GM19043 (cell line): ENCODE measurements around the gene LBHD2.

Experiments
- ATAC-seq: cut with Tn5 transposase; IDR thresholded peaks from one replicate; pipeline ENCODE4 v1.9.1; 2021; ENCODE audit warnings: low read depth; ENCODE audit not compliant: unreplicated experiment

Gene LBHD2

GRCh38 chr14:103067231-103067954 is 16.6 kb upstream of the LBHD2 start:
- ATAC-seq = no peak

- ATAC-seq = no peak
Measured at GRCh38 chr14:103068351-103069073, 15.5 kb upstream of the LBHD2 start.

GRCh38 chr14:103070263-103070885 is 13.6 kb upstream of the LBHD2 start:
- ATAC-seq = no peak

DNA sequence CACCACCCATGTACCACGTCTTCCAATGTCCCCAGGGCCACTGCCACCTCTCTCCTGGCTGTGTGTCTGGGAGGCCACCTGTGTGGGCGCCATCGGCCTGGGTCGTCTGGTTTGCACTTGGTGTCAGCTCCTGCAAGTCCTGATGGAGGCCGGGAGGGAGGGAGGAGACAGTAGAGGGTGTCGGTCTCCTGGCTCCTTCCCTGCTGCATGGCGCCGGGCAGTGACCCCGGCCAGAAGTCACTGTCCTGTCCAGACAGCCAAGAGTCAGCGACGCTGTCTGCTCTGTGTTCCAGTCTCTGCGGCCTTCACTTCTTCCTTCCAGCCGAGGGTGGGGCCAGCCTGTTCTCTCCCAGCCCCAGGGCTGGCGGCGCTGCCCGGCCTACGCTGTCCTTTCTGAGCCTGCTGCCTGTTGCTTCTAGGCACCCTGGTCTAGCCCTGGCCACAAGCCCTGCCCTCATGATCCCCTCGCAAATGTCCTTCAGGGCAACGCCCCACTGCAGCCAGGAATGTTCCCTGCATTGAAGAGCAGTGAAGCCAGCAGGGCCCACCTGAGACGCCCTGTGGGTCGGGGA is 13.0 kb upstream of the LBHD2 start:
- no peak for ATAC-seq

- ATAC-seq = no peak
Measured at GRCh38 chr14:103071544-103072251, 12.3 kb upstream of the LBHD2 start.

- no peak for ATAC-seq
Measured at GRCh38 chr14:103072595-103073366, 11.2 kb upstream of the LBHD2 start.

DNA sequence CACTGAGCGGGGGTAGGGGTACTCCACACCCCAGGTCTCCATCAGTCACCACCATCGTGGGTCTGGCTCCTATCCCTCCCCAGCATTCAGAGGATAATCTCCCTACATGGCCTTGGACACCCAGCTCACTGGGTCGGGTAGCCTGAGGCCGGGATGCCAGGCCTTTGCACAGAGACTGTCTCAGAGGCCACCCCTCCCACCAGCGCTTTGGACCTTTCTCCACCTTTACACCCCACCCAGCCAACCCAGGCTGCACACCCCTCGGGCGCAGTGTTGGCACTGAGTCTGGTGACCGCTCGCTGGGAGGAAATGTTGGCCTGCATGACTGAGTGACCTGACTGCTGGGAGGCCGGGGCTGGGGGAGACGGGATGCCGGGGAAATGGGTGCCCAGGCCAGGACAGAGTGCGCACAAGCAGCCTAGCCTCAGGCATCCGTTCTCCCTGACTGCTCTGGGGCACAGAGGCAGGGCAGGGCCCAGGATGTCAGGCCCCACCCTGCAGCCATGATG is 10.6 kb upstream of the LBHD2 start:
- ATAC-seq = no peak

- ATAC-seq = no peak
Measured at GRCh38 chr14:103073876-103074728, 9.9 kb upstream of the LBHD2 start.

DNA sequence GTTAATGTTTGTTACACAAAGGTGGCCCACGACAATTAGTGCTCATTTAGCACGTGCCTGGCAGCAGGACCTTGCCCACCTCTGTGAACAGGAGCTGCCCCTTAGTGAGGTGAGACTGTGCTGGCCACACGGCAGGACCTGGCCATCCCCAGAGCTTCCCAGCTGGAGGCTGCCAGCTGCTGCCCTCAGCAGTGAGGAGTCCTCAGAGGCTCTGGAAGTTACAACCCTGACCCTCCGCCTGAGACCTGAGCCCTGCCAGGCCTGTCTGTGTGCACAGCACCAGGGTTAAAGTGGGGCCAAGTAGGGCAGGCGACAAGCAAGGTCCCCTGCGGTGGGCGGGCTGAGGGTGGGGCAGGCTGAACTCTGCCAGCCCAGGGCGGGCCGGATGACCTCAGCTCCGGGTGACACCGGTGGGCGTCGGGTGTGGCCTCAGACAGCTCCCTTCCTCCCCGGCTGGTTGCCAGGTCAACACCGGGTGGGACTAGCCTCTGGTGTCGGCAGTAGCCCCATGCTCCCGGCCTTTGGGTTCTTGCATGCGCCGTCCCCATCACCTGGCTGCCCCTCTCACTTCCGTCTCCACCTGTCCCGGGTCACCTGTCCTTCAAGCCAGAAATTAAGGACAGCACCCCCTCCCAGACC is 9.2 kb upstream of the LBHD2 start:
- ATAC-seq = no peak

DNA sequence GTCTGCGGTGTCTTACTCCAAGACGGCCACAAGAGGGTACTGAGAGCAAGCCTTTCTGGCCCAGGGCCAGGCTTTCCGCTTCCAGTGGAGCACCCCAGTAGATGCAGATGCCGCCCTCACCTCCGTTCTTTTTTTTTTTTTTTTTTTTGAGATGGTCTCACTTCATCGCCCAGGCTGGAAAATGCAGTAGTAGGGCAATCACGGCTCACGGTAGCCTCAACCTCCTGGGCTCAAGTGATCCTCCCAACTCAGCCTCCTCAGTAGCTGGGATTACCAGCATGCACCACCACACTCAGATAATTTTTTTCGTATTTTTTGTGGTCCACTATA is 5.6 kb upstream of the LBHD2 start:
- no peak for ATAC-seq

DNA sequence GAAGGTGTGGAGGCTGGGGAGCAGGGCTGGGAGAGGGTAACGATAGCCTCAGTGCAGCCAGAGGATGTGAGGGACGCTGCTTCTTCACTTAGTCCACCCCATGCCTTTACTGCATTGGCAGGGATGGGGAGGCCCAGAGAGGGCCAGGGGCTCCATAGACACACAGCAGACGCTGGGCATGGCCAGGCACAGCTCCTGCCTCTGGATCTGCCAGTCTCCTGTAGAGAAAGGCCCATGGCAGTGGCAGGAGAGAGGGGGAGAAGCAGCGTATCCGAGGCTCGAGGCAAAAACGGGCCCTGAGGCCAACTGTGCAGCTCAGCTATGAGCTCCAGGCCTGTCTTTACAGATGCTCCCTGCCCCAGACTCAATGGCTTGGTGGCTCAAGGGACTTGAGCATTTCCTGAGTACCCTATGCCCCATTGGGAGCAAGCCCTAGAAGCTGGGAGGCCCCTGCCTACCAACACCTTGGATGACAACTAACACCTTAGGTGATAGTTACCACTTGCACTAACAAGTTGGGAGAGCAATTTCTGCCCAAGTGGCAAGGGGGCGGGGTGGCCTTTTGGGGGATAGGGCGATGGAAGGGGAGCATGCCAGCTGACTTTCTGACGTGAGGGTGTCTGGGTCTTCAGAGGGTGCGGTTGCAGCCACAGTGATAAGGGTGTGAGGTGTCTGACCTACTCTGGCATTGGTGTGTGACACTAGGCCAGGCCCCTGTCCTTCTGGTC is 5.0 kb upstream of the LBHD2 start:
- ATAC-seq = no peak

DNA sequence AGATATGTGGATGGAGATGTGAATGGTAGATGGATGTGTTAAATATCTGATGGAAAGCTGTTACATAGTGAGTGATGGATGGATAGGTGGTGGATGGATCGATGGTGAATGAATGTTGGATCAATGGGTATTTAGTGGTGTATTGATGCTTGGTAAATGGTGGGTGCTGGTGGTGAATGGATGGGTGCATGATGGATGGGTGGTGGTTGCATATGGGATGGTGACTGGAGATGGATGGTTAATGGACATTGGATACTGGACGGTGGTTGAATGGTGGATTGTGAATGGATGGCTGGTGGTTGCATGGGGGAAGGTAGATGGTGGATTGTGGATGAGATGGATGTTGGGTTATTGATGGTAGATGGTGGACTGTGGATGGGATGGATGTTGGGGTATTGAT is 2.1 kb upstream of the LBHD2 start:
- ATAC-seq = no peak

- ATAC-seq = no peak
Measured at GRCh38 chr14:103085106-103086091, 1.4 kb downstream of the LBHD2 start.

DNA sequence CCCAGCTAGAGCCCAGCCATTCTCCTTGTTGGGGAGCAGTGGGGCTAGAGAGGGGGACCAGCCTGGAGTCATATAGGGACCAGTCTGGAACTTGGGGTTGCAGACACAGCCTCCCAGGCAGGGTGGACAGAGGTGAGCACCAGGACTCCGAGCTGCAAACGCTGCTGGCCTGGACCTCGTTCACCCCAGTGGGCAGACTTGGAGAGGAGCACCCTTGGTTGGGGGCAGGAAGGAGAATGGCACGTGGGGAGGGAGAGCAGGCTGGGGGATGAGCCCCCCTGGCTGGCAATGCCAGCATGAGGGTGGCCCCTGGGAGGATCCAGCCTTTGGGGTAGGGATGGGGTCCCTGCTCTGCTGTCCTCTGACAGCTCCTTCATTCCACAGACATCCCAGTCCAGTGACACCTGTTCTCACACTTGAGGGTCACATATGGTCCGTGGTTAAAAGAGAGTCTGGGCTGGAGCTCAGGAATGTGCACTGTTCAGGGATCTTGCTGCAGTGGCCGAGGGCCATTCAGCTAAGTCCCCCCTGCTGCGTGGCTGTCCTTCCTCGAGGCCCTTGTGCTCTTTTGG is 2.8 kb downstream of the LBHD2 start:
- no peak for ATAC-seq

DNA sequence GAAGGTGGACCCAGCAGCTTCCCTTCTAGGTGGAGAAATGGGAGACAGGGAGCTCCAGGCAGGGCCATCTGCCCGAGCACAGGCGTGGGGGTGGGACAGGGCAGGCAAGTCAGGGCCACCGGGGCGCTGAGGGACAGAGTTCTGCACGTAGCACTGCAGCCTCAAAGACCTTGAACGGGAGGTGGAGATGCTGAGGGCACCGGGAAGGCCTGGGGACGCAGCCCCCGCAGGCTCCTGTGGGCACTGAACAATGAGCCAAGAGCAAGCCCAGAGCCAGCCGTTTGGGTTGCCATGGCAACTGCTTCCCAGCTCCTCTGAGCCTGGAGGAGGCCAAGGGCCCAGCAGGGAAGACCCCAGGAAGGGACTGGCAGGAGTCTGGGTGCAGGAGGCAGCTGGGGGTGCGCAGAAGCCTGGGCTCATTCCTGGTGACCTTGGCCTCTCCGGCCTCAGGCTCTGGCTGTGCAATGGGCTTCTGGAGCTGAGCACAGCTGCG is 3.4 kb downstream of the LBHD2 start:
- no peak for ATAC-seq

- ATAC-seq = no peak
Measured at GRCh38 chr14:103088921-103089320, 4.9 kb downstream of the LBHD2 start.
